GM21423 (cell line): ENCODE data around the gene OST4.

Experiments
- ATAC-seq: cut with Tn5 transposase; IDR thresholded peaks from one replicate; pipeline ENCODE4 v1.9.1; 2021; ENCODE audit warnings: mild to moderate bottlenecking, moderate library complexity; ENCODE audit not compliant: unreplicated experiment

OST4 gene

DNA sequence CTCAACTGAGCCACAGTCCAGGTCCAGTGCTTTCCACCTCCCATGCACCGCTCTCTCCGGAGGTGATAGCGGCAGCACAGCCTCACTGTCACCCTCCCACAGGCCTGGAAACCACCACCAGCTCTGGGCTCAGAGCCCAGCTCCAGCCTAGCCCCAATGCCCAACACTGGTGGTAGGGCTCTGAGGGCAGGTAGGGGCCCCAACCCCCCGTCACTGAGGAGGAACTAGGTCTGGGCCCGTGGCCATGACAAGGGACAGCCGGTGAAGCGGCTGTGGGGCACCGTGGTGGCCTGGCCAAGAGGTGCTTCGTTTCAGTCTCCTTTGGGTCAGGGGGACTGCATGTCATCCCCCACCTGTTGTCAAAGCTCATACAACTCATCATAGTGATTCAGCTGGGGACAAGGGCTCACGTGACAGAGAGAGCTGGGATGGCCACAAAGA is 44.2 kb downstream of the OST4 start:
- ATAC-seq: no peak

- ATAC-seq: no peak
Observed at GRCh38 chr2:27025861-27026851, 45.3 kb downstream of the OST4 start.

GRCh38 chr2:27025281-27025800 is 46.1 kb downstream of the OST4 start:
- ATAC-seq: no peak

DNA sequence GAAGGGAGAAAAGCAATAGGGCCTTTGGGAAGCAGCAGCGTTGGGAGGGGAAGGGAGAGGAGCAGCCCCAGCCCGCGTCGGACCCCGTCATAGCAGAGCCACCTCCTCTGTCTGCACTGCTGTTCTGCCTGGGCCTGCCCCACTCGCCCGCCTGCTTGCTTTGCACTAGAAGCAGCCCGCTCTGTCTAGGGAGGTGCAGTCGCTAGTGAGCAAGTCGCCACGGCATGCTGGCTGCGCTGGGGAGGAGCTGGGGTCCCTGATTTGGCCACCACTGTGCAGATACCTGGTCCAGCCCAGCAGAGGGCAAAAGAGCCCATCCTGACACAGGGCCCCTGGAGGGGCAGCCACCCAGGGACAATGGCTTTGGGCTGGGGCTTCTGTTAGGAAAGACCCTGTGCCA is 46.6 kb downstream of the OST4 start:
- no peak for ATAC-seq

DNA sequence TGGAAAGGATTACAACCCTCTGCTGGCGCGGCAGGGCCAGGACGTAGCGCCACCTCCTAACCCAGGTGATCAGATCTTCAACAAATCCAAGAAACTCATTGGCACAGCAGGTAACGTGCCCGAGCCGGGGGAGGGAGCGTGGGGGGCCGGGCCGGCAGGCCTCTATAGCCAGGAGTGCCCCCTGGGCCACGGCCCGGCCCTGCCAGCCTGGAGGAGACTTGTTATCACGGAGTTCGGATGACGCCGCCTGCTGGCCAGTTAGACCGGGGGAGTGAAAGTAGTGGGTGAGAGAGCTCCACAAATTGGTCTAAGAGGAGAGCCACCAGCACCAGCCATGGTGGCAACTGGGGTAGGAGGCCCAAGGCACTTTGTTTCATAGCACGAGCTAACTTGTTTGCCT is 47.3 kb downstream of the OST4 start:
- ATAC-seq: no peak

DNA sequence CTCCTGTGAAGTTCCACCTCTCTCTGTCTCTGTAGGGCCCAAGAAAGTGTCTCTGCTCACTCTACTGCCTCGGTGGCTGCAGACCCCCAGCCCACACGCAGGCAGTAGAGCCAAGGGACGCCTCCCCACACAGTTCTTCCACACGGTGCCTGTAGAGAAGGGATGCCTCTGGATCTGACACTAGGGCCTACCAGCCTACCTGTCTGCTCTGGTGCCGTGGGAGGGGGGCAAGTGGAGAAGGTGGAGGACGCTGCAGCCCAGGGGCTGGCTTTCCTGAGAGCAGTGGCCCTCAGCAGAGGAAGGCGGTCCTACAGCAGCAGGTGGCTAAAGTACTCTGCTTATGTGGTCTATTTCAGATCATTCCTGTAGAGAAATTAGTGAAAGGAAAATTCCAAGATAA is 47.7 kb downstream of the OST4 start:
- ATAC-seq: no peak

DNA sequence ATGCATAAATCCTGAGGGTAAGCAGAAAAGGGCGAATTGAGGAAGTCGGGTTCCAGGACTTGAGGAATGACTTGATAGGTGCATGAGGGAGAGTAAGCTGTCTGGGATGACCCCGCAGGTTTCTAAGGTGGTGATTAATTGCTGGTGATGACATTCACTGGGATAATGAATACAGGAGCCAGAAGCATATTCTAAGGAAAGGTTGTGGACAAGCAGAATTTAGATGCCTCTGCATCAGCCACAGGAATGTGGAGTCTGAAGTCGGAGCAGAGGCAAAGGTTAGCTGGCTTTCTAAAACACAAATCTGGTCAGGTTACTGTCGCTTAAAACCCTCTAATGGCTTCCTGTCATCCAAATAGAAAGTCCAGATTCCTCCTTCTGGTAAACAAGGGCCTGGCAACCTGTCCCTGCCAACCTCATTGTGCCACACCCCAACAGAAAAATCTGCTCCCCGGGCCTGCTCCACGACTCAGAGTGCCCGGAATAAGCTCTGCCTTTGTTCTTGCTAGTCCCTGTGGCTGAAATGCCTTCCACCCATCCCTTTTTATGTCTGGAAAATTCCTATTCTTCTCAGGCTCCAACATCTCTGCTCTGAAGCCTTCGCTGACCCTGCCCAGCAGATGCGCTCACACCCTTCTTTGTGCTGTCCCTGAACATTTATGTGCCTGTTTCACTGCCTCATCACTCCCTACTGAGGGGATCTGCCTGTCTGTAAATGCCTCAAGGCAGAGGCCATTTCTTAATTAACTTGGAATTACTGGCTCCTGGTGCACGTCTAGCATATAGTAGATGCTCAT is 50.0 kb downstream of the OST4 start:
- ATAC-seq: no peak
